KMS-11 (cell line): Measurements from ENCODE around the gene ETNPPL.

Experiments used
- H2AFZ ChIP-seq: fragments of 200-600 bp; sonication (generic); 2 replicates; pipeline ENCODE4 v1.6.1; 2016; ENCODE audit warnings: antibody characterized with exemption, mixed run types, low read depth
- H3K27ac ChIP-seq: fragments of 200-600 bp; sonication (generic); 2 replicates; pipeline ENCODE4 v1.6.1; 2016; ENCODE audit warnings: mild to moderate bottlenecking, mixed run types
- H3K27me3 ChIP-seq: fragments of 200-600 bp; sonication (generic); 2 replicates; pipeline ENCODE4 v1.6.1; 2017; ENCODE audit warnings: mild to moderate bottlenecking, low read depth, mixed run types, moderate library complexity; ENCODE audit not compliant: insufficient read depth
- H3K36me3 ChIP-seq: fragments of 200-600 bp; sonication (generic); 2 replicates; pipeline ENCODE4 v1.6.1; 2017; ENCODE audit warnings: mild to moderate bottlenecking, mixed run types; ENCODE audit not compliant: insufficient read depth
- H3K4me1 ChIP-seq: fragments of 200-600 bp; sonication (generic); 2 replicates; pipeline ENCODE4 v1.6.1; 2016; ENCODE audit warnings: mild to moderate bottlenecking, low read depth, mixed run types; ENCODE audit not compliant: poor library complexity, severe bottlenecking
- H3K4me2 ChIP-seq: fragments of 200-600 bp; sonication (generic); 2 replicates; pipeline ENCODE4 v1.7.0; 2016; ENCODE audit warnings: mild to moderate bottlenecking, mixed run types
- H3K4me3 ChIP-seq: fragments of 200-600 bp; sonication (generic); IDR thresholded peaks from 2 replicates; pipeline ENCODE4 v1.6.1; 2017; ENCODE audit warnings: low read depth, low read length, mixed read lengths; ENCODE audit not compliant: insufficient read depth
- H3K79me2 ChIP-seq: fragments of 200-600 bp; sonication (generic); 2 replicates; pipeline ENCODE4 v1.6.1; 2016; ENCODE audit warnings: low read depth, mixed run types; ENCODE audit not compliant: insufficient read depth
- H3K9ac ChIP-seq: fragments of 200-600 bp; sonication (generic); 2 replicates; pipeline ENCODE4 v1.6.1; 2016; ENCODE audit warnings: mild to moderate bottlenecking, mixed run types
- H4K20me1 ChIP-seq: fragments of 200-600 bp; sonication (generic); 2 replicates; pipeline ENCODE4 v1.6.1; 2016; ENCODE audit warnings: mild to moderate bottlenecking, mixed run types; ENCODE audit not compliant: insufficient read depth
- TF ChIP-seq, protein P1 (sequence below): fragments of 200-600 bp; sonication (generic); conservative IDR thresholded peaks from 2 replicates; pipeline ENCODE4 v1.6.1; 2017; ENCODE audit warnings: low read depth, mild to moderate bottlenecking, antibody characterized with exemption, low read length, moderate library complexity, mixed read lengths

Gene ETNPPL

DNA sequence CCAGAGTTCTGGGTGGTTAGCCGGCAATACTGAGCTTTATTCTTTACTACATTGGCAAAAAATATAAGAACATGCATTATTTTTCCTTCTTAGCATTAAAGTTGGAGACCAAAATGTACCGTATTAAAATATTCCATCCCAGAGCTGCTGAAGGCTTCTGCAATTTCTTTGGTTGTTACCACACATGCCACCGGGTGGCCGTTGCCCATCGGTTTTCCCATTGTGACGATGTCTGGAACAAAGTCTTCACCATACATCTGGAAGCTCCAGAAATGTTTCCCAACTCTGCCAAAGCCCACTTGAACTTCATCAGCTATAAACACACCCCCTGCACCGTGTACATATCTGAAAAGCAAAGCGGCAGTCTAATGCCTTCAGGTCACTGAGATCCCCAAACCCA is 13.7 kb downstream of the ETNPPL start:
- TF ChIP-seq, protein P1, sequence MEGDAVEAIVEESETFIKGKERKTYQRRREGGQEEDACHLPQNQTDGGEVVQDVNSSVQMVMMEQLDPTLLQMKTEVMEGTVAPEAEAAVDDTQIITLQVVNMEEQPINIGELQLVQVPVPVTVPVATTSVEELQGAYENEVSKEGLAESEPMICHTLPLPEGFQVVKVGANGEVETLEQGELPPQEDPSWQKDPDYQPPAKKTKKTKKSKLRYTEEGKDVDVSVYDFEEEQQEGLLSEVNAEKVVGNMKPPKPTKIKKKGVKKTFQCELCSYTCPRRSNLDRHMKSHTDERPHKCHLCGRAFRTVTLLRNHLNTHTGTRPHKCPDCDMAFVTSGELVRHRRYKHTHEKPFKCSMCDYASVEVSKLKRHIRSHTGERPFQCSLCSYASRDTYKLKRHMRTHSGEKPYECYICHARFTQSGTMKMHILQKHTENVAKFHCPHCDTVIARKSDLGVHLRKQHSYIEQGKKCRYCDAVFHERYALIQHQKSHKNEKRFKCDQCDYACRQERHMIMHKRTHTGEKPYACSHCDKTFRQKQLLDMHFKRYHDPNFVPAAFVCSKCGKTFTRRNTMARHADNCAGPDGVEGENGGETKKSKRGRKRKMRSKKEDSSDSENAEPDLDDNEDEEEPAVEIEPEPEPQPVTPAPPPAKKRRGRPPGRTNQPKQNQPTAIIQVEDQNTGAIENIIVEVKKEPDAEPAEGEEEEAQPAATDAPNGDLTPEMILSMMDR, result no peak

DNA sequence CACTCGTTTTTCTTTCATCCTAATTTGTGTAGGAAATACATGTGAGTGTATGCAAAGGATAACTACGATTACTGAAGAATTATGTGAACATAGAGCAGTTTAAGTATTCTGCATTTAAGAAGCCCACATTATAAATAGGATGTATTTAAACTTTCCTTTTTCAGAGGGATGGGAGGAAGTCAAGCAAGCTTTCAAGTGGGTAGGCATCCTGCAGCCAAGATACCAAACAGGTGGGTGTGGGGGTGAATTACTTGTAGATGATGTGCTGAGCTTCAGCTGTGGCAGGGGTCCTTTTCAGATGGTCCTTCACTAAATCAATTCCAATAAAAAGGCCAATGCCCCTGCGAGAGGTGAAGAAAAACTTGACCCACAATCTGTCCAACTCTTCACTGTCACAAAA is 16.3 kb downstream of the ETNPPL start:
- Histone ChIP-seq H3K4me3 (no peak overlapping the region), H4K20me1 (no peaks in the 10 kb centered on the region), H3K4me2 (no peak overlapping the region), H3K27ac (no peak overlapping the region), H2AFZ (no peak overlapping the region), H3K4me1 (peaks cover 13% of the 10 kb centered on the region), H3K36me3 (no peaks in the 10 kb centered on the region), H3K27me3 (no peaks in the 10 kb centered on the region), H3K9ac (no peak overlapping the region), H3K79me2 (no peaks in the 10 kb centered on the region)
- TF ChIP-seq, protein P1, result no peak

More for the DNA sequence above, 13.7 kb downstream of the ETNPPL start:
- Histone ChIP-seq H2AFZ (no peak overlapping the region), H3K4me2 (no peak overlapping the region), H3K27me3 (no peaks in the 10 kb centered on the region), H4K20me1 (no peaks in the 10 kb centered on the region), H3K4me1 (peaks cover 15% of the 10 kb centered on the region), H3K79me2 (no peaks in the 10 kb centered on the region), H3K9ac (no peak overlapping the region), H3K36me3 (no peaks in the 10 kb centered on the region), H3K4me3 (no peak overlapping the region), H3K27ac (no peak overlapping the region)

DNA sequence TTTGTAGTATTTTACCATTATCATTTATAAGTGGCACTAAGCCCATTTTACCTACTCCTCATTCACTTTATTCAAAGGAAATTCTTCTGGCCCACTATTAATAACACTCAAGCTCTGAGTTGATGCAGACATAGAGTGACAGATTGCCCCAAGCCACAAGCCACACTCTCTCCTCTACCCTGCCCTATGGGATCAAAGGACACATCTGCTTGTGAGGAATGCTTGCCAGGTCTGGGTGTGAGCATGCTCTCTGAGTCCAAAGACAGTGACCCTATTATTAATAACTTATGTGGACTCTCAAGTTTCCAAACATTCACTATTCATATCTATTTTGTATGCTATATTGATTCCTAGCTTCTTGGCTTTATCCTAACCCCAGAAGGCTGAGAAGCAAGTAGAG is 18.5 kb downstream of the ETNPPL start:
- no peak overlapping the region for H3K9ac ChIP-seq
- no peaks in the 10 kb centered on the region for H4K20me1 ChIP-seq
- H3K4me2 ChIP-seq, result no peak overlapping the region
- no peaks in the 10 kb centered on the region for H3K79me2 ChIP-seq
- H3K27ac ChIP-seq, result no peak overlapping the region
- TF ChIP-seq, protein P1, result no peak
- no peak overlapping the region for H2AFZ ChIP-seq
- no peak overlapping the region for H3K4me3 ChIP-seq
- no peaks in the 10 kb centered on the region for H3K36me3 ChIP-seq
- peaks cover 4% of the 10 kb centered on the region for H3K4me1 ChIP-seq
- no peaks in the 10 kb centered on the region for H3K27me3 ChIP-seq

DNA sequence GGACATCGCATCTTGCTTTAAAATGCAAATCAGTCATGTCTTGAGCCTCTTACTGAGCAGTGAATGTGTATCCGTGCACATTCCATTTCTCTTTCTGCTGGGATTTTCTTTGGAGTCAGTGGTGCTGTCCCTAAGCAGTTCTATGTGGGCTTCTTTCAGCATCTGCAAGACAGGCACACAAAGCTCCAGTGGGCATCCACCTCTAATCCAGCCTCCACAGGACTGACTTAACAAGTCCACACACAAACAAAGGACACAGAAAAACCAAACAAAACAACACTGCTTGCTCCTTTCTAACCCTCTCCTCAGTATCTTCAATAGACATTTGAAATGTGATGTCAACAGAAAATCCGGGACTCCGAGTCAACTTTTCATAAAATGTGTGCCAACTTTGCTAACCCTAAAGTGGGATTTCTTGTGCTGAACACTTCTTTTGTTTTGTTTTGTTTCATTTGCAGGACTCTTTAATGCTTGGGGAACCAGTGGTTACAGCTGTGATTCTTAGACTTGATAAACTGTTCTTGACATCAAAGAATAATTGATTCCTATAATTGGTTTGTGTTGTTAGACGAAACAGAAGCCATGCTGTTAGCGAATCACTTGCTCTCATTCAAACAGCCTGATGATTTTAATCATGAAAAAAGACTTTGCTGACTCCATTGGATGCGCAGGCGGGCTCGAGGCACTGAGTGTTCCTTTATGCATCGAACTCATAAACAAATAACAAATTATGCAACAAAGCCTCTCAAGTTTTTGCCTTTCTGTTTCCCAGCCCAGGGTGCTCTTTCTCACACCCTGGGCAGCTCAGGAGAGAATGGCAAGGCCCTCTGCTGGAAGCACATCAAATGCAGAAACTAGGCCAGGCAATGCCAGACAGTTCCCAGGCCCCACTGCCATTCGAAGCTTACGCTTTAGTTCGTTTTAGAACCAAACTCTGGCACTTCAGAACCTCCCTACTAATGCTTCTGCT is 20.1 kb downstream of the ETNPPL start:
- Histone ChIP-seq H2AFZ (no peak overlapping the region), H3K9ac (no peak overlapping the region), H3K4me2 (no peak overlapping the region), H3K4me1 (peaks cover 4% of the 10 kb centered on the region), H3K27me3 (no peaks in the 10 kb centered on the region), H3K79me2 (no peaks in the 10 kb centered on the region), H4K20me1 (no peaks in the 10 kb centered on the region), H3K36me3 (no peaks in the 10 kb centered on the region), H3K4me3 (no peak overlapping the region), H3K27ac (no peak overlapping the region)
- TF ChIP-seq, protein P1, result no peak
